A172 (cell line): ENCODE data around the gene KLHL29. TPM values are rescaled to one million over a fixed set of nuclear protein-coding genes. Genes with fewer than 3 reads are reported as not detected.

Source experiments
- DNase-seq: peaks from one replicate; pipeline ENCODE4 v3.0.0-alpha.2; 2015; ENCODE audit warnings: low spot score
- total RNA-seq: library from RNA; depleted of rRNA; stranded (reverse); fragments of >200 nt; shearing (Covaris generic); gene quantifications from 2 replicates; pipeline ENCODE4 v1.2.3, GENCODE V29; 2014

KLHL29 gene
- total RNA-seq, 1 experiment from 2014 or later = 0.76 TPM

GRCh38 chr2:23550553-23550952 lies 165.6 kb downstream of the KLHL29 start:
- DNase-seq = no peak

DNA sequence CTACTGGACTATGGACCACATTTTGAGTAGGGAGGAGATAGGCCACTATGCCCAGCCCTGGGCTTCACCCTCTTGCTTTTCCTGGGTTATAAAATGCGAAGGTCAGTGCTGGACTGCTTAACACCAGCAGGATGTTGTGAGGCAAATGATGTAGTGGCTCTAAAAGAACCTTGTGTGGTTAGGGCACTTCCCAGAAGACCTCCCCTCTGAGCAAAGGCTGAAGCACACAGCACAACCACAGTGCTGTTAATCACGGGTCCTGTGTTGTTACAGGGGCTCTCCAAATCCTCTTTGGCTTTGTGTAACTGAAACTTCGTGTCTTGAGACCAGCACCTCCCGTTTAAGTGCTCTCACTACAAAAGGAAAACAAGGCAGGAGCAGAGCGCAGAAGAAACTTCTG lies 166.9 kb downstream of the KLHL29 start:
- no peak for DNase-seq

DNA sequence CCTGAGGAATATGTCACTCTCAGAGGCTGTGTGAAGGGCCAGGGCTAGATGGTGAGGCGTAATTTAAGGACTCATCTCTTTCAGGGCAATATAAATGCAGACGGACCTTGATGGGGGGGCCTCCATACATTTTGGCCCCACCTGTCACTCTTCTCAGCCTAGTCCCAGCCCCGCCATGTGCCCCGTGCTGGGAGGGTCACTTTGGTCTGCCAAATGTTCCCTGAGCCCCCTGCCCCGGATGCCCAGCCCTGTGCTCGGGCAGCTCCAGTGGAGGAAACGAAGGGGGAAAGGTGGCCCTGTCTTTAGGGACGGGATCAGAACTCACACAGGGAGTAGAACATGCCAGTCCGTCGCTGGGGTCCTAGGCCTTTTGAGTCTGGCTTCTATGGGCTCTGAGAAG lies 168.6 kb downstream of the KLHL29 start:
- no peak for DNase-seq

GRCh38 chr2:23554054-23554697 lies 169.2 kb downstream of the KLHL29 start:
- DNase-seq = no peak

DNA sequence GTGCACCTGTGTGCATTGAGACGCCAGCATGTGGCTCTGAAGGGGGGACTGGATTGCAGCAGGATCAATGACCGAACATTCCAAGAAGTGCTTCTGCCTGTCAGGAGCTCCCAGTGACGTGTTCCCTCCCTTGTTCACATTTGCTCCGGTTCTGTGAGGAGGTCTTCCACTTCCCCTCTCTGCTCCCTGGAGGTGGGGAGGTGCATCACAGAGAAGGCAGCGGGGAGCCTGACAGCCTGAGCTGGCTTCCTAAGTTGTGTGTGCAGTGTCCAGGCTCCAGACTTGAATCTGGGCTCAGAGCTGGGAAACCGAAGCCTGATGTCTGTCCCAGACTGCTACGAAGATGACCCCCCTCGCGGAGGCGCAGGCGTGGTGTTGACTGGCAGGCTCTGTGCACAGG lies 171.0 kb downstream of the KLHL29 start:
- no peak for DNase-seq

DNA sequence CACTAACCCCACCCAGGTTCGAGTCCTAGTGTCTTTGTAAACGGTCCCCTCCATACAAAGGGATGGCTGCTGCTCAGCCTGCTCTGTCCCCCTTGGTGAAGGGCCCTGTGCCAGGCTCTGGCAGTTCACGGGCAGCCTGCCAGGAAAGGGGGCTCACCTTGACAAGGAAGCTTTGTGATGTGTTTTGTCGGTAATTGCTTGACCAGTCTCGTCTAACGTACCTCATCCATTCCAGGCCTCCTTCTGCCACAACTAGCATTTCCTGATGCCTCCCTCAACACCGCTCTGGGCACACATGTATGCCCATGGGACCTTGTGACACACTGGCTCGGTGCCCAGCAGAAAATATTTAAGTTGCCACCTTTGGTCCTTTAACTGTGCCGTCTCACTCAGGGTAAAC lies 171.9 kb downstream of the KLHL29 start:
- no peak for DNase-seq

DNA sequence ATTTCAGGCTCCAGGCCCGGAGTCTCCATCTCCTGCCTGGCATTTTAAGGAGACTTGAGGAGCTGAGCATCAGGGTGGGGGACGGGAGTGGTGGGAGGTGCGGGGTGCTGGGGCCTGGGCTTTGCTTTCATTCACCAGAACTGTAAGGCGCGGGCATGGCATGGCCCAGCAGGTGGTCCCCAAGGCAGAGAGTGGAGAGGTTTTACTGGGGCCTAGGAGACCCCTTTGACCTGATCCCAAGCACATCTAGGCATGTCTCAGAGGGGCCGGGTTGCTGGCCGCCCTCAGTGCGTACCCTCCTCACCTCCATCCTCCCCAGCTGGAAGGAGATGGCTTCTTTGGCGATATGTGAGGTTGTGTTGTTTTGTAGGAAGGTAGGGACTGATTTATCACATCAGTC lies 172.5 kb downstream of the KLHL29 start:
- DNase-seq = no peak

- no peak for DNase-seq
Observed at GRCh38 chr2:23559561-23560239, 174.7 kb downstream of the KLHL29 start.

GRCh38 chr2:23561088-23561487 lies 176.1 kb downstream of the KLHL29 start:
- no peak for DNase-seq

DNA sequence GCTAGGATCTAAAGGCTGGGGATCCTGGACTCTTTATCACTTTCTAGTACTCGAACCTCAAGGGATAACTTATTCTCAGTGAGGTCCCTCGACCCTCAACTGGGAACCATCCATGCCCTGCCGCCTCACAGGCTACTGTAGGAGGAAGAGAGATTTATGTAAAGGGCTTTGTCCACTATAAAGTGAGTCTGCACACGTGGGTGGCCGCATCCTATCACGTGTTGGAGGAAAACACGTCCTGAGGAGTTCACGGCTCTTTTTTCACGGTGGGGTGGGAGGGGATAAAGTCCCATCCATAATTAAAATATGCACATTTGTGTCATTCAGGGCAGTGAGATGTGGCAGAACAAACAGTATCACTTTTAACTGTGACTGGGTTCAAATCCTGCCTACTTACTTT lies 176.6 kb downstream of the KLHL29 start:
- no peak for DNase-seq

DNA sequence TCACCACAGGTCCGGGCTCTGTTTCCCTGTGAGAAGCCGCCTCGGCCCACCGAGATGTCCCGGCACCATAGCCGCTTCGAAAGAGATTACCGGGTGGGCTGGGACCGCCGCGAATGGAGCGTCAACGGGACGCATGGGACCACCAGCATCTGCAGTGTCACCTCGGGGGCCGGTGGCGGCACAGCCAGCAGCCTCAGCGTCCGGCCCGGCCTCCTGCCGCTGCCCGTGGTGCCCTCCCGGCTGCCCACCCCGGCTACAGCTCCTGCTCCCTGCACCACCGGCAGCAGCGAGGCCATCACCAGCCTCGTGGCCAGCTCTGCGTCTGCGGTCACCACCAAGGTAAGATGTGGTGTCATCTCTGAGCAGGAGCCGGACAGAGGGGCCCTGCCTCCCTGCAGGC lies 177.2 kb downstream of the KLHL29 start:
- no peak for DNase-seq

- DNase-seq = no peak
Observed at GRCh38 chr2:23563151-23563550, 178.2 kb downstream of the KLHL29 start.

DNA sequence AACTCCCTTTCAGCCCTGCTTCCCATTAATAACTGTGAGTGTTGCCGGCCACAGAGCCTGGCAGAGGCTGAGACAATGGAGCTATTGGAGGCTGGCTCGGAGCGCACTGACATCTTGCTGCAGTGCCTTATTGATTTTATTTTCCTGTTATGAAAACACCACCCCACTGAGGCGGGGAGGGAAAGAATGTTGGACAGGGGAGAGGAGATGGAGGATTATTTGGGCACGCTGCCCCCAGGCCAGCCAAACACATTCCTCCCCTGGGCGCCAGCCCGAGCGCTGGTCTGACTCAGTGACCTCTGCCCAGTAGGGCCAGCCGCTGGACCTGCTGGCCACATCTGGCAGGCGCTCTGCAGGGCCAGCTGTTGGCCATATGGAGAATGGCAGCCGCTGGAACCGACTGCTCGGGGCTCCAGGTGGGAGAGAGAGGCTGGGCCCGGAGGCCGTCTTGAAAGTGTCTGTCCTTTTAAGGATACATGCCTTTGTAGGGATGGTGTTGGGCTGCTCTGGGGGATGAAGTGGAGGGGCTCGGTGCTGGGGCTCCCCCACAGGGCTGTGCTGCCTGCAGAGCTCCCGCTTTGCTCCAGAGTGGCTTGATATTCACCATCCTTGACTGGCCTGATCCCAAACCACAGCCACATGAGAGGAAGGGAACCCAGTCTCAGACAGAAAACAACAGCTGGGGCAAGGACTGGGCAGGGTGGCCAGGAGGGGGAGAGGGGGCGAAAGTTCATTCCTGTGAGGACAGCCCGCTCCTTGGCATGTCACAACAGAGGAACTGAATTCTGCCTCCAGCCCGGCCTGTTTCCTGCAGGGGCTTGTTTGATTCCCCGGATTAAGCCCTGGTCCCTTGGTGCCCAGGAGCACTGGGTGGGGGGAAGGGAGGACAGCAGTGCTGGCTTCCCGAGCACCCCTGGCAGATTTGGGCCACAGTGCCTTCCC lies 179.0 kb downstream of the KLHL29 start:
- DNase-seq = no peak

DNA sequence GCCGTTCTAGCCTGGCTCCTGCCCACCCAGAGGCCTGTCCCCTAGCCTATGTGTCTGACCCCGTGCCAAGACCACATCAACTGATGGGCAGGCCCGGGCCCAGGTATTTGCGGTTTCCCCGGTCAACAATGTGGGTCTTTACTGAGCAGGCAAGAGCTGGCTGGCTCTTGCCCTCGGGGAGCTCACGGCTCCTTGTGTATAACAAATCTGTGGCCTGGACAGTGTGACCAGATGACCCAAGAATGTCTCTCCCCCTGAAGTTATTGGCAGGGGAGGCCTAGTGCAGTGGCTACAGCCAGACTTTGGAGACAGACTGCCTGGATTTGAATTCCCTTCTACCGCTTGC lies 179.6 kb downstream of the KLHL29 start:
- DNase-seq = no peak

DNA sequence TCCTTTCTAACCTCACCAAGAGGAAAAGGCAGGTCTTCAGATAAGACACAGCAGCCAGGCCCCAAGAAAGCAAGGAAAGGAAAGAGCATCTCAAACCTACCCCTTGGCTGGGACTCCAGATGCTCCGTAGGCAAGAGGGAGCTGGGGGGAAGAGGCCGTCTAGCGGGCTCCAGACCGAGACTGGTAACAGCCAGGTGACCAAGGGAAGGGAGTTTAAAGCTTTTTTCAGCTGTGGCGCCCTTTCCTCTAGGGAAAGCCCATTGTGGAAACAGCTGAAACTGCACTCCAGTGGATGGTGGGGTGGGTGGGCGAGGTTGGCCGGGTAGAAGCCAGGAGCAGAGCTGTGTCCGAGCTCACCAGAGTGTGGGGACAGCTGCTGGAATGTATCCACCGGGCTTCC lies 180.4 kb downstream of the KLHL29 start:
- no peak for DNase-seq

DNA sequence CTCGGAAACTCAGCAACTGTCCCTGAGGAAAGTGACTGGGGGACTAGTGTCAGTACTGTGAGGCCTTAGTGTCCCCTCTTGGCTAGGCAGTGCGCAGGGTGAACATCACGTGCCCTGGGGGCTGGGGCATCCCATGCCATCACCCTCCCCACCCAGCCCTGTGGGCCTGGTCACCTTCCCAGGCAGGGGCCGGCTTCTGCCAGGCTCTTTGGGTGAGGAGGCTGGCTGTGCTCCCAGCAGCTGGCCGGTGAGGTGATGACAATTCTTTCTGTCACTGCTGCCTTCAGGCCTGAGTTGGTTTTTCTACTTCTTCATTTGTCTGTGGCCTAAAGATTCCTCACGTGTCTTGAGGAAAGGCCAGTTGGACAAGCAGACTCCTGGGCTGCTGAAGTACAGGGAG lies 180.8 kb downstream of the KLHL29 start:
- no peak for DNase-seq

DNA sequence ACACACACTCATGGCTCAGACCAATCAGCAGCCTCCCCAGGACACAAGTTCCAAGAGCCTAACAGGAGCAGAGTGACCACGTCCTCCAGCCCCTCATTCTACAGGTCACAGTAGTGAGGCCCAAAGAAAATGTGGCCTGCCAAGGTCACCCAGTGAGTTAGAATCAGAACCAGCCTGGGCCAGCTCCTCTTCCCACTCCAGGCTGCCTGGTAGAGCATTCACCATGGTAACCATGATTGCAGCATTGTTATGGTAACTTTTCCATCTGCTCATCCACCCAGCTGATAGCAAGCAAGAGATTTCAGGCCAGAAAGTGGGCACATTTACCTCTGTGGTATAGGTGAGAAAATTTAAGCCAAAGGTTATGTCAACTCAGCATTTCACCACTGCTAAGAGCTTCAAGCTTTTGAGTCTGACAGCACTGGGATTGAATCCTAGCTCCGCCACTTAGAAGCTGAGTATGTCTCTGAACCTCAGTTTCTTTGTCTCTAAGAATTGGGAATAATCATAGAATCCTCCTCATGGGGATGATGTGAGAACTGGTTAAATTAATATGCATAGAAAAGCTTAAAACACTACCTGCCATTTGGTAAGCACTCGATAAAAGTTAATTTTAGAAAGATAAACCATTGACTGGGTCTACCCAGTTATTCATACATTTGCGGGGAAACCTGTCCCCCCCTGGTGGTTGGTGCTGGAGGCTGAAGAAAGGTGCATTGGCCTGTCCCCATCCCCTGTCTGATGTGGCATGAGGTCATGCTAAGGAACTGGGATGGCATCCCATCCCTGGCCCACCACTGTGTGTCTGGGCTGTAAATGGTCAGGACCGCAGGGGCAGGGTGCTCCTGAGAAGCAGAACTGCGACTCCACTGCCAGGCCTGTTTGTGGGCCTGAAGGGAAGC lies 181.5 kb downstream of the KLHL29 start:
- DNase-seq = peak; percentile 32

GRCh38 chr2:23567161-23567756 lies 182.3 kb downstream of the KLHL29 start:
- no peak for DNase-seq

GRCh38 chr2:23568211-23568610 lies 183.2 kb downstream of the KLHL29 start:
- DNase-seq = no peak

GRCh38 chr2:23568626-23569190 lies 183.7 kb downstream of the KLHL29 start:
- DNase-seq = no peak

GRCh38 chr2:23569761-23570365 lies 184.9 kb downstream of the KLHL29 start:
- no peak for DNase-seq
